PC-9 (cell line): ENCODE data around the gene PPFIBP1. TPM values are rescaled to one million over a fixed set of nuclear protein-coding genes. Genes with fewer than 3 reads are reported as not detected.

Experiments used
- BruUV-seq: library from RNA; stranded (reverse); fragments of 400-500 nt; replicated peaks from 2 replicates; lab custom pipeline; 2021; lab: Mats Ljungman, UMichigan
- CTCF ChIA-PET: fragments of 300-600 bp; sonication (Branson Sonifier 250); formaldehyde crosslinking; loops from one replicate; lab custom pipeline; 2022; ENCODE audit warnings: antibody characterized with exemption; lab: Charles Lee
- POLR2A ChIA-PET: fragments of 300-600 bp; sonication (Branson Sonifier 250); formaldehyde crosslinking; loops from one replicate; lab custom pipeline; 2022; ENCODE audit warnings: antibody characterized with exemption; ENCODE audit not compliant: unreplicated experiment; lab: Charles Lee
- DNase-seq, 2 experiments: peaks; one replicate each; pipeline versions ENCODE4 v3.0.0 to v3.0.0-alpha.2; 2015 to 2022; ENCODE audit warnings: mixed read lengths in 1 of 2
- H2AFZ ChIP-seq: fragments of 200-600 bp; sonication (generic); 2 replicates; pipeline ENCODE4 v1.8.1; 2017; ENCODE audit warnings: antibody characterized with exemption
- H3F3A ChIP-seq: fragments of 200-600 bp; sonication (generic); 2 replicates; pipeline ENCODE4 v1.8.1; 2017; ENCODE audit warnings: antibody characterized with exemption, mild to moderate bottlenecking, low read depth; ENCODE audit not compliant: insufficient read depth
- H3K27ac ChIP-seq: fragments of 200-600 bp; sonication (generic); 2 replicates; pipeline ENCODE4 v1.6.1; 2016; ENCODE audit warnings: mixed run types
- H3K27me3 ChIP-seq: fragments of 200-600 bp; sonication (generic); 2 replicates; pipeline ENCODE4 v1.6.1; 2016; ENCODE audit warnings: low read depth, mixed run types; ENCODE audit not compliant: insufficient read depth
- H3K36me3 ChIP-seq: fragments of 200-600 bp; sonication (generic); 2 replicates; pipeline ENCODE4 v1.6.1; 2016; ENCODE audit warnings: low read depth, mixed run types
- H3K4me1 ChIP-seq: fragments of 200-600 bp; sonication (generic); replicated peaks from 2 replicates; pipeline ENCODE4 v1.6.1; 2016; ENCODE audit warnings: mixed run types; ENCODE audit not compliant: insufficient read depth
- H3K4me2 ChIP-seq: fragments of 200-600 bp; sonication (generic); 2 replicates; pipeline ENCODE4 v1.6.1; 2017; ENCODE audit warnings: mixed run types
- H3K4me3 ChIP-seq: fragments of 200-600 bp; sonication (generic); 2 replicates; pipeline ENCODE4 v1.6.1; 2016; ENCODE audit warnings: mixed run types
- H3K79me2 ChIP-seq: fragments of 200-600 bp; sonication (generic); 2 replicates; pipeline ENCODE4 v1.6.1; 2017; ENCODE audit warnings: low read depth, mixed run types
- H3K9me2 ChIP-seq: fragments of 200-600 bp; sonication (generic); 2 replicates; pipeline ENCODE4 v1.8.1; 2017; ENCODE audit warnings: mild to moderate bottlenecking; ENCODE audit not compliant: insufficient read depth
- H3K9me3 ChIP-seq: fragments of 200-600 bp; sonication (generic); 2 replicates; pipeline ENCODE4 v1.8.1; 2016; ENCODE audit warnings: low read depth; ENCODE audit not compliant: insufficient read depth
- H4K20me1 ChIP-seq: fragments of 200-600 bp; sonication (generic); 2 replicates; pipeline ENCODE4 v1.8.1; 2017; ENCODE audit not compliant: insufficient read depth
- CTCF ChIP-seq: fragments of 200-600 bp; sonication (generic); conservative IDR thresholded peaks from 2 replicates; pipeline ENCODE4 v1.6.1; 2017; ENCODE audit warnings: mixed run types, antibody characterized with exemption, mild to moderate bottlenecking, moderate library complexity
- EZH2 ChIP-seq: fragments of 200-600 bp; sonication (generic); IDR thresholded peaks from 2 replicates; pipeline ENCODE4 v1.8.0; 2017; ENCODE audit warnings: antibody characterized with exemption, low read depth
- intact Hi-C: fragments of 100-400 bp; cut with micrococcal nuclease; formaldehyde crosslinking; loops from one replicate; pipeline ENCODE4 v1.10.0; 2022; ENCODE audit not compliant: unreplicated experiment
- total RNA-seq: library from RNA; stranded (reverse); gene quantifications from 2 replicates; pipeline ENCODE4 v1.2.3, GENCODE V29; 2021

Gene PPFIBP1
- total RNA-seq, 1 experiment from 2014 or later = 77.0 TPM

GRCh38 chr12:27530157-27530922 is 6.3 kb downstream of the PPFIBP1 start:
- CTCF ChIA-PET = no interaction called here
- H3K79me2 ChIP-seq = peaks cover 62% of the 10 kb centered on the region
- H3K27me3 ChIP-seq = no peaks in the 10 kb centered on the region
- no peak overlapping the region for H2AFZ ChIP-seq
- H3K4me3 ChIP-seq = no peak overlapping the region
- H3K27ac ChIP-seq = no peak overlapping the region
- POLR2A ChIA-PET = no interaction called here
- no peaks in the 10 kb centered on the region for H4K20me1 ChIP-seq
- DNase-seq = no peak
- no peaks in the 10 kb centered on the region for H3K9me2 ChIP-seq
- BruUV-seq = no TSS peak
- no peaks in the 10 kb centered on the region for H3K36me3 ChIP-seq
- H3K4me1 ChIP-seq = peaks cover 9% of the 10 kb centered on the region
- no peaks in the 10 kb centered on the region; the same call in 1 of the 2 replicates for H3F3A ChIP-seq
- H3K9me3 ChIP-seq = no peaks in the 10 kb centered on the region
- no peak overlapping the region for H3K4me2 ChIP-seq
- no peak for TF ChIP-seq EZH2
- TF ChIP-seq CTCF = no peak
- intact Hi-C loops = no loop called here

GRCh38 chr12:27531896-27532295 is 7.9 kb downstream of the PPFIBP1 start:
- Histone ChIP-seq H2AFZ (no peak overlapping the region), H4K20me1 (no peaks in the 10 kb centered on the region), H3K4me1 (no peaks in the 10 kb centered on the region), H3F3A (no peaks in the 10 kb centered on the region), H3K27ac (no peak overlapping the region), H3K36me3 (no peaks in the 10 kb centered on the region), H3K79me2 (peaks cover 46% of the 10 kb centered on the region), H3K9me2 (no peaks in the 10 kb centered on the region), H3K4me2 (no peak overlapping the region), H3K4me3 (no peak overlapping the region), H3K27me3 (no peaks in the 10 kb centered on the region), H3K9me3 (no peaks in the 10 kb centered on the region)
- POLR2A ChIA-PET = no interaction called here
- no TSS peak for BruUV-seq
- intact Hi-C loops = no loop called here
- CTCF ChIA-PET = interaction anchor here (0.7 kb wide), 1 partner anchor 151 kb away, joined by 6 read pairs; no protein-coding TSS in a partner anchor
- TF ChIP-seq CTCF = no peak
- no peak for TF ChIP-seq EZH2
- DNase-seq = no peak

- POLR2A ChIA-PET = no interaction called here
Observed at GRCh38 chr12:27534060-27534764, 10.2 kb downstream of the PPFIBP1 start.

More at GRCh38 chr12:27534060-27534764, 10.2 kb downstream of the PPFIBP1 start:
- H3K4me3 ChIP-seq = no peak overlapping the region
- CTCF ChIA-PET = no interaction called here
- no peak for DNase-seq
- TF ChIP-seq CTCF (no peak), EZH2 (no peak)
- no peak overlapping the region for H3K4me2 ChIP-seq
- intact Hi-C loops = no loop called here
- no peaks in the 10 kb centered on the region for H3K36me3 ChIP-seq
- no peak overlapping the region for H2AFZ ChIP-seq
- no peaks in the 10 kb centered on the region for H3F3A ChIP-seq
- H3K9me2 ChIP-seq = no peaks in the 10 kb centered on the region
- H4K20me1 ChIP-seq = no peaks in the 10 kb centered on the region
- no peak overlapping the region for H3K27ac ChIP-seq
- peaks cover 34% of the 10 kb centered on the region for H3K79me2 ChIP-seq
- H3K9me3 ChIP-seq = no peaks in the 10 kb centered on the region
- BruUV-seq = no TSS peak
- no peaks in the 10 kb centered on the region for H3K4me1 ChIP-seq
- no peaks in the 10 kb centered on the region for H3K27me3 ChIP-seq
